ENCODE results near the gene WDFY2. TPM values are rescaled to one million over a fixed set of nuclear protein-coding genes. Genes with fewer than 3 reads are reported as not detected.
"Not testable (repeated sequence)": the region's sequence is repeated elsewhere in the genome, so short reads cannot be mapped to it uniquely, and the experiment has no call there.

The WDFY2 gene
- total and polyA plus RNA-seq, 4 donors = 2.5 to 24.4 (median 11.2) TPM

GRCh38 chr13:51557875-51558612 lies 26.2 kb upstream of the WDFY2 start:
- ATAC-seq (ENCODE audit: low FRiP score) (no peak), DNase-seq (no peak)
- intact Hi-C loops (cut with DNase I) = no loop called here
- no peaks in the 10 kb centered on the region for H3K9me3 ChIP-seq (ENCODE audit: control insufficient read depth, low read length)
- H3K27ac ChIP-seq (ENCODE audit: low read depth in 1 of 2, low read length in 2 of 2) = no peak overlapping the region
- H3K4me3 ChIP-seq (ENCODE audit: low read length in 2 of 2) = no peak overlapping the region
- WGBS, 2 donors = 45 to 48% methylated on average over 10 of the region's 10 CpGs
- no peaks in the 10 kb centered on the region for H3K36me3 ChIP-seq (ENCODE audit: control insufficient read depth in 1 of 2, insufficient read depth in 2 of 2, low read length in 1 of 2)
- H3K4me1 ChIP-seq (ENCODE audit: control insufficient read depth in 1 of 2, insufficient read depth in 2 of 2, low read length in 2 of 2) = no peaks in the 10 kb centered on the region
- no peaks in the 10 kb centered on the region for H3K27me3 ChIP-seq (ENCODE audit: control insufficient read depth in 1 of 2, insufficient read depth in 2 of 2, low read length in 1 of 2)

GRCh38 chr13:51559946-51560735 lies 24.1 kb upstream of the WDFY2 start:
- ATAC-seq (ENCODE audit: low FRiP score) = no peak
- Histone ChIP-seq H3K4me1 (ENCODE audit: control insufficient read depth in 1 of 2, insufficient read depth in 2 of 2, low read length in 2 of 2) (no peaks in the 10 kb centered on the region), H3K9me3 (ENCODE audit: control insufficient read depth, low read length) (no peaks in the 10 kb centered on the region), H3K27ac (ENCODE audit: low read depth in 1 of 2, low read length in 2 of 2) (no peak overlapping the region), H3K4me3 (ENCODE audit: low read length in 2 of 2) (no peak overlapping the region), H3K27me3 (ENCODE audit: control insufficient read depth in 1 of 2, insufficient read depth in 2 of 2, low read length in 1 of 2) (no peaks in the 10 kb centered on the region), H3K36me3 (ENCODE audit: control insufficient read depth in 1 of 2, insufficient read depth in 2 of 2, low read length in 1 of 2) (no peaks in the 10 kb centered on the region)
- DNase-seq = no peak
- WGBS, 2 donors = 67 to 78% methylated on average over 1 of the region's 1 CpG
- intact Hi-C loops (cut with DNase I) = no loop called here

GRCh38 chr13:51562011-51562671 lies 22.1 kb upstream of the WDFY2 start:
- Histone ChIP-seq H3K27ac (ENCODE audit: low read depth in 1 of 2, low read length in 2 of 2) (no peak overlapping the region), H3K27me3 (ENCODE audit: control insufficient read depth in 1 of 2, insufficient read depth in 2 of 2, low read length in 1 of 2) (no peaks in the 10 kb centered on the region), H3K4me3 (ENCODE audit: low read length in 2 of 2) (no peak overlapping the region), H3K9me3 (ENCODE audit: control insufficient read depth, low read length) (no peaks in the 10 kb centered on the region), H3K36me3 (ENCODE audit: control insufficient read depth in 1 of 2, insufficient read depth in 2 of 2, low read length in 1 of 2) (no peaks in the 10 kb centered on the region), H3K4me1 (ENCODE audit: control insufficient read depth in 1 of 2, insufficient read depth in 2 of 2, low read length in 2 of 2) (no peaks in the 10 kb centered on the region)
- intact Hi-C loops (cut with DNase I) = no loop called here
- DNase-seq (peak in 1 of 2 donors; percentile 37), ATAC-seq (ENCODE audit: low FRiP score) (no peak)
- WGBS, 2 donors = 79 to 83% methylated on average over 9 of the region's 9 CpGs

GRCh38 chr13:51564252-51564651 lies 20.0 kb upstream of the WDFY2 start:
- ATAC-seq (ENCODE audit: low FRiP score) = no peak
- Histone ChIP-seq H3K9me3 (ENCODE audit: control insufficient read depth, low read length) (peaks cover 1% of the 10 kb centered on the region), H3K4me1 (ENCODE audit: control insufficient read depth in 1 of 2, insufficient read depth in 2 of 2, low read length in 2 of 2) (no peaks in the 10 kb centered on the region), H3K27me3 (ENCODE audit: control insufficient read depth in 1 of 2, insufficient read depth in 2 of 2, low read length in 1 of 2) (no peaks in the 10 kb centered on the region), H3K27ac (ENCODE audit: low read depth in 1 of 2, low read length in 2 of 2) (no peak overlapping the region), H3K36me3 (ENCODE audit: control insufficient read depth in 1 of 2, insufficient read depth in 2 of 2, low read length in 1 of 2) (no peaks in the 10 kb centered on the region), H3K4me3 (ENCODE audit: low read length in 2 of 2) (no peak overlapping the region)
- WGBS, 2 donors = 84 to 91% methylated on average over 3 of the region's 3 CpGs
- DNase-seq = no peak
- intact Hi-C loops (cut with DNase I) = no loop called here

GRCh38 chr13:51564671-51565070 lies 19.6 kb upstream of the WDFY2 start:
- WGBS, 2 donors = 94 to 100% methylated on average over 1 of the region's 1 CpG
- intact Hi-C loops (cut with DNase I) = no loop called here
- Histone ChIP-seq H3K36me3 (ENCODE audit: control insufficient read depth in 1 of 2, insufficient read depth in 2 of 2, low read length in 1 of 2) (no peaks in the 10 kb centered on the region), H3K9me3 (ENCODE audit: control insufficient read depth, low read length) (peaks cover 1% of the 10 kb centered on the region), H3K4me1 (ENCODE audit: control insufficient read depth in 1 of 2, insufficient read depth in 2 of 2, low read length in 2 of 2) (no peaks in the 10 kb centered on the region), H3K27ac (ENCODE audit: low read depth in 1 of 2, low read length in 2 of 2) (no peak overlapping the region), H3K4me3 (ENCODE audit: low read length in 2 of 2) (no peak overlapping the region), H3K27me3 (ENCODE audit: control insufficient read depth in 1 of 2, insufficient read depth in 2 of 2, low read length in 1 of 2) (no peaks in the 10 kb centered on the region)
- ATAC-seq (ENCODE audit: low FRiP score) (no peak), DNase-seq (no peak)

- H3K9me3 ChIP-seq (ENCODE audit: control insufficient read depth, low read length); H3K4me3 ChIP-seq (ENCODE audit: low read length in 2 of 2); H3K4me1 ChIP-seq (ENCODE audit: control insufficient read depth in 1 of 2, insufficient read depth in 2 of 2, low read length in 2 of 2); H3K36me3 ChIP-seq (ENCODE audit: control insufficient read depth in 1 of 2, insufficient read depth in 2 of 2, low read length in 1 of 2); ATAC-seq (ENCODE audit: low FRiP score); H3K27ac ChIP-seq (ENCODE audit: low read depth in 1 of 2, low read length in 2 of 2); intact Hi-C loops (cut with DNase I); H3K27me3 ChIP-seq (ENCODE audit: control insufficient read depth in 1 of 2, insufficient read depth in 2 of 2, low read length in 1 of 2); DNase-seq: not testable (repeated sequence)
- 90 to 91% methylated on average over 4 of the region's 4 CpGs for WGBS, 2 donors
Observed at GRCh38 chr13:51569001-51569400, 15.3 kb upstream of the WDFY2 start.

- Histone ChIP-seq H3K4me1 (ENCODE audit: control insufficient read depth in 1 of 2, insufficient read depth in 2 of 2, low read length in 2 of 2) (no peaks in the 10 kb centered on the region), H3K27me3 (ENCODE audit: control insufficient read depth in 1 of 2, insufficient read depth in 2 of 2, low read length in 1 of 2) (no peaks in the 10 kb centered on the region), H3K9me3 (ENCODE audit: control insufficient read depth, low read length) (no peaks in the 10 kb centered on the region), H3K36me3 (ENCODE audit: control insufficient read depth in 1 of 2, insufficient read depth in 2 of 2, low read length in 1 of 2) (no peaks in the 10 kb centered on the region), H3K27ac (ENCODE audit: low read depth in 1 of 2, low read length in 2 of 2) (no peak overlapping the region), H3K4me3 (ENCODE audit: low read length in 2 of 2) (no peak overlapping the region)
- ATAC-seq (ENCODE audit: low FRiP score) = no peak
- WGBS, 2 donors = 95 to 97% methylated on average over 1 of the region's 1 CpG
- intact Hi-C loops (cut with DNase I) = no loop called here
- DNase-seq = no peak
Observed at GRCh38 chr13:51576754-51577153, 7.5 kb upstream of the WDFY2 start.

GRCh38 chr13:51577690-51578089 lies 6.6 kb upstream of the WDFY2 start:
- 82 to 91% methylated on average over 4 of the region's 4 CpGs for WGBS, 2 donors
- no peak for ATAC-seq (ENCODE audit: low FRiP score)
- no peaks in the 10 kb centered on the region for H3K27me3 ChIP-seq (ENCODE audit: control insufficient read depth in 1 of 2, insufficient read depth in 2 of 2, low read length in 1 of 2)
- no peak overlapping the region for H3K27ac ChIP-seq (ENCODE audit: low read depth in 1 of 2, low read length in 2 of 2)
- no peak overlapping the region for H3K4me3 ChIP-seq (ENCODE audit: low read length in 2 of 2)
- no peaks in the 10 kb centered on the region for H3K4me1 ChIP-seq (ENCODE audit: control insufficient read depth in 1 of 2, insufficient read depth in 2 of 2, low read length in 2 of 2)
- intact Hi-C loops (cut with DNase I) = no loop called here
- H3K36me3 ChIP-seq (ENCODE audit: control insufficient read depth in 1 of 2, insufficient read depth in 2 of 2, low read length in 1 of 2) = no peaks in the 10 kb centered on the region
- H3K9me3 ChIP-seq (ENCODE audit: control insufficient read depth, low read length) = no peaks in the 10 kb centered on the region
- DNase-seq = no peak
